Sigmoid colon (tissue), 7 donors: ENCODE measurements around the gene ZBTB33. TPM values are rescaled to one million over a fixed set of nuclear protein-coding genes. Genes with fewer than 3 reads are reported as not detected.

Experiments used
- DNase-seq: peaks from one replicate; pipeline ENCODE4 v3.0.0-alpha.2; 2019
- H3K27ac ChIP-seq, 4 donors: fragments of 200-600 bp; sonication (generic); one replicate each; pipeline ENCODE4 v1.5.1; 2016 to 2019; ENCODE audit warnings: mild to moderate bottlenecking in 1 of 4
- H3K27me3 ChIP-seq, 3 donors: fragments of 200-600 bp; sonication (generic); one replicate each; pipeline ENCODE4 v1.5.1; 2019; ENCODE audit warnings: mild to moderate bottlenecking in 1 of 3
- H3K36me3 ChIP-seq, 4 donors: fragments of 200-600 bp; sonication (generic); one replicate each; pipeline ENCODE4 v1.5.1; 2016 to 2019
- H3K4me1 ChIP-seq, 4 donors: fragments of 200-600 bp; sonication (generic); one replicate each; pipeline ENCODE4 v1.5.1; 2017 to 2019
- H3K4me3 ChIP-seq, 4 donors: fragments of 200-600 bp; sonication (generic); one replicate each; pipeline ENCODE4 v1.5.1; 2017 to 2019; ENCODE audit warnings: mild to moderate bottlenecking in 2 of 4, moderate library complexity in 1 of 4
- H3K9me3 ChIP-seq, 4 donors: fragments of 200-600 bp in 3 of 4; sonication (generic) in 3 of 4; one replicate each; pipeline versions ENCODE4 v1.5.1 to v1.6.1; 2013 to 2019
- CTCF ChIP-seq, 4 experiments: fragments of 450-650 bp in 3 of 4; fragments of 200-600 bp in 1 of 4; IDR thresholded peaks; one replicate each; pipeline ENCODE4 v1.5.1; 2016 to 2019; ENCODE audit warnings: antibody characterized with exemption in 4 of 4, mild to moderate bottlenecking in 3 of 4, moderate library complexity in 2 of 4
- EP300 ChIP-seq, 4 donors: sonication (generic); formaldehyde crosslinking; IDR thresholded peaks; one replicate each; pipeline ENCODE4 v1.6.1; 2017; ENCODE audit warnings: antibody characterized with exemption in 4 of 4
- POLR2A ChIP-seq, 2 donors: fragments of 450-650 bp; IDR thresholded peaks; one replicate each; pipeline ENCODE4 v1.6.1; 2016; ENCODE audit warnings: antibody characterized with exemption in 2 of 2, mild to moderate bottlenecking in 2 of 2, moderate library complexity in 2 of 2
- POLR2AphosphoS5 ChIP-seq, 4 donors: sonication (generic); formaldehyde crosslinking; IDR thresholded peaks; one replicate each; pipeline ENCODE4 v1.6.1; 2017; ENCODE audit warnings: antibody characterized with exemption in 4 of 4
- WGBS, 2 donors: extraction: QIAGEN DNeasy Blood & Tissue Kit; methylation state at CpG; one replicate each; pipeline ENCODE4 v1.1.7; 2013; 5-methylcytosine and 5-hydroxymethylcytosine counted together
- intact Hi-C: fragments of 100-400 bp; cut with DNase I; formaldehyde crosslinking; loops from one replicate; pipeline ENCODE4 v1.15.1; 2023
- polyA plus RNA-seq, 3 donors: library from polyadenylated mRNA; stranded (reverse); fragments of 200-250 nt; gene quantifications; one replicate each; pipeline ENCODE4 v1.2.3, GENCODE V29; 2013
- total RNA-seq, 4 donors: library from RNA; depleted of rRNA; stranded (reverse); fragments of >200 nt; gene quantifications; one replicate each; pipeline ENCODE4 v1.1.0, GENCODE V29; 2016
- donor health status: healthy with polysubstance abuse.
- donor health status: Bipolar disorder and iron deficiency.
- donor health status: healthy.

ZBTB33 gene
- total and polyA plus RNA-seq, 7 donors, result 4.2 to 13.2 (median 5.8) TPM

GRCh38 chrX:120260369-120260768 is 9.8 kb downstream of the ZBTB33 start:
- H3K9me3 ChIP-seq, result no peaks in the 10 kb centered on the region
- H3K4me3 ChIP-seq, result no peak overlapping the region
- no peaks in the 10 kb centered on the region for H3K36me3 ChIP-seq
- WGBS, 2 donors, result 66 to 72% methylated on average over 3 of the region's 3 CpGs
- no peak for TF ChIP-seq POLR2A (IDR thresholded peaks at IDR 0.05)
- no peak for TF ChIP-seq POLR2AphosphoS5 (IDR thresholded peaks at IDR 0.05)
- no peak for TF ChIP-seq EP300 (IDR thresholded peaks at IDR 0.05)
- no peaks in the 10 kb centered on the region for H3K27me3 ChIP-seq
- H3K4me1 ChIP-seq, result no peaks in the 10 kb centered on the region
- intact Hi-C loops, result no loop called here
- no peak for DNase-seq
- H3K27ac ChIP-seq, result no peak overlapping the region

GRCh38 chrX:120262859-120263708 is 12.5 kb downstream of the ZBTB33 start:
- no peaks in the 10 kb centered on the region for H3K27me3 ChIP-seq
- no peak overlapping the region for H3K27ac ChIP-seq
- WGBS, 2 donors, result 78 to 83% methylated on average over 8 of the region's 8 CpGs
- no peaks in the 10 kb centered on the region for H3K9me3 ChIP-seq
- H3K4me1 ChIP-seq, result no peaks in the 10 kb centered on the region
- intact Hi-C loops, result no loop called here
- DNase-seq, result no peak
- H3K36me3 ChIP-seq, result no peaks in the 10 kb centered on the region
- H3K4me3 ChIP-seq, result no peak overlapping the region
- TF ChIP-seq CTCF (IDR thresholded peaks at IDR 0.05), result no peak
- TF ChIP-seq POLR2A (IDR thresholded peaks at IDR 0.05), result no peak
- no peak for TF ChIP-seq POLR2AphosphoS5 (IDR thresholded peaks at IDR 0.05)
- no peak for TF ChIP-seq EP300 (IDR thresholded peaks at IDR 0.05)

- peaks cover 0 to 4% (median under 1%) of the 10 kb centered on the region in 4 donors for H3K4me1 ChIP-seq
- H3K4me3 ChIP-seq, result no peak overlapping the region
- H3K27ac ChIP-seq, result no peak overlapping the region
- no peak for TF ChIP-seq CTCF (IDR thresholded peaks at IDR 0.05)
- TF ChIP-seq POLR2A (IDR thresholded peaks at IDR 0.05), result no peak
- no peak for TF ChIP-seq POLR2AphosphoS5 (IDR thresholded peaks at IDR 0.05)
- no peak for TF ChIP-seq EP300 (IDR thresholded peaks at IDR 0.05)
- H3K9me3 ChIP-seq, result no peaks in the 10 kb centered on the region
- H3K27me3 ChIP-seq, result no peaks in the 10 kb centered on the region
- DNase-seq, result no peak
- intact Hi-C loops, result no loop called here
- H3K36me3 ChIP-seq, result no peaks in the 10 kb centered on the region
Observed at GRCh38 chrX:120264341-120264740, 13.7 kb downstream of the ZBTB33 start.

- no peak for DNase-seq
- H3K27ac ChIP-seq, result peak overlapping the region in 3 of 4 donors; percentile 39 to 50 (median 50)
- 6 to 16% methylated on average over 1 of the region's 1 CpG for WGBS, 2 donors
Observed at GRCh38 chrX:120269373-120270035, 18.9 kb downstream of the ZBTB33 start.

More at GRCh38 chrX:120269373-120270035, 18.9 kb downstream of the ZBTB33 start:
- no peaks in the 10 kb centered on the region for H3K36me3 ChIP-seq
- H3K27me3 ChIP-seq, result no peaks in the 10 kb centered on the region
- no peak for TF ChIP-seq EP300 (IDR thresholded peaks at IDR 0.05)
- TF ChIP-seq POLR2AphosphoS5 (IDR thresholded peaks at IDR 0.05), result no peak
- TF ChIP-seq CTCF (IDR thresholded peaks at IDR 0.05), result no peak
- TF ChIP-seq POLR2A (IDR thresholded peaks at IDR 0.05), result no peak
- intact Hi-C loops, result no loop called here
- H3K9me3 ChIP-seq, result no peaks in the 10 kb centered on the region
- no peak overlapping the region for H3K4me3 ChIP-seq
- H3K4me1 ChIP-seq, result peaks cover 0 to 7% (median 2%) of the 10 kb centered on the region in 4 donors
